ENCODE data around the gene GALNS. TPM values are rescaled to one million over a fixed set of nuclear protein-coding genes. Genes with fewer than 3 reads are reported as not detected.
"Not testable (repeated sequence)": the region's sequence is repeated elsewhere in the genome, so short reads cannot be mapped to it uniquely, and the experiment has no call there.

GALNS gene
- total RNA-seq, 1 donor from 2014 or later = 24.7 TPM

DNA sequence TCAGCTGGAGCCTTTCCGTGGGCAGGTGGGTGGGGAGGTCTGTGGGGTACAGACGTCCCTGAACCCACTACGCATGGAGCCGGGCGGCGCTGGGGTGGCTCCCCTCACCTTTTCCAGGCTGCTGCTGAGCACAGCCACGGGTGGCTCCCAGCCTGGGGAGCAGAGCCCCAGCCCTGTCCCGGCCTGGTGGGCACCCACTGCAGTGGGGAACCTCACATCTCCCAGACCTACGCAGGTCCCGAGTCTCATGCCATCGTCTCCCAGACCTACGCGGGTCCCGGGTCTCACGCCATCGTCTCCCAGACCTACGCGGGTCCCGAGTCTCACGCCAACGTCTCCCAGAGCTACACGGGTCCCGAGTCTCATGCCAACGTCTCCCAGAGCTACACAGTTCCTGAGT lies 28.0 kb downstream of the GALNS start:
- H3K4me3 Mint-ChIP-seq (ENCODE audit: unreplicated experiment) = no peak overlapping the region
- TF ChIP-seq, protein P1, sequence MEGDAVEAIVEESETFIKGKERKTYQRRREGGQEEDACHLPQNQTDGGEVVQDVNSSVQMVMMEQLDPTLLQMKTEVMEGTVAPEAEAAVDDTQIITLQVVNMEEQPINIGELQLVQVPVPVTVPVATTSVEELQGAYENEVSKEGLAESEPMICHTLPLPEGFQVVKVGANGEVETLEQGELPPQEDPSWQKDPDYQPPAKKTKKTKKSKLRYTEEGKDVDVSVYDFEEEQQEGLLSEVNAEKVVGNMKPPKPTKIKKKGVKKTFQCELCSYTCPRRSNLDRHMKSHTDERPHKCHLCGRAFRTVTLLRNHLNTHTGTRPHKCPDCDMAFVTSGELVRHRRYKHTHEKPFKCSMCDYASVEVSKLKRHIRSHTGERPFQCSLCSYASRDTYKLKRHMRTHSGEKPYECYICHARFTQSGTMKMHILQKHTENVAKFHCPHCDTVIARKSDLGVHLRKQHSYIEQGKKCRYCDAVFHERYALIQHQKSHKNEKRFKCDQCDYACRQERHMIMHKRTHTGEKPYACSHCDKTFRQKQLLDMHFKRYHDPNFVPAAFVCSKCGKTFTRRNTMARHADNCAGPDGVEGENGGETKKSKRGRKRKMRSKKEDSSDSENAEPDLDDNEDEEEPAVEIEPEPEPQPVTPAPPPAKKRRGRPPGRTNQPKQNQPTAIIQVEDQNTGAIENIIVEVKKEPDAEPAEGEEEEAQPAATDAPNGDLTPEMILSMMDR (IDR thresholded peaks at IDR 0.05; ENCODE audit: unreplicated experiment) = no peak
- H3K36me3 Mint-ChIP-seq (ENCODE audit: low read depth, unreplicated experiment) = peaks cover 7% of the 10 kb centered on the region
- DNase-seq (ENCODE audit: low spot score) = no peak
- H3K4me1 Mint-ChIP-seq (ENCODE audit: unreplicated experiment) = no peaks in the 10 kb centered on the region
- peaks cover 5% of the 10 kb centered on the region for H3K27me3 Mint-ChIP-seq (ENCODE audit: unreplicated experiment)
- H3K27ac Mint-ChIP-seq (ENCODE audit: unreplicated experiment) = no peak overlapping the region
- H3K9me3 Mint-ChIP-seq (ENCODE audit: unreplicated experiment) = no peaks in the 10 kb centered on the region

DNA sequence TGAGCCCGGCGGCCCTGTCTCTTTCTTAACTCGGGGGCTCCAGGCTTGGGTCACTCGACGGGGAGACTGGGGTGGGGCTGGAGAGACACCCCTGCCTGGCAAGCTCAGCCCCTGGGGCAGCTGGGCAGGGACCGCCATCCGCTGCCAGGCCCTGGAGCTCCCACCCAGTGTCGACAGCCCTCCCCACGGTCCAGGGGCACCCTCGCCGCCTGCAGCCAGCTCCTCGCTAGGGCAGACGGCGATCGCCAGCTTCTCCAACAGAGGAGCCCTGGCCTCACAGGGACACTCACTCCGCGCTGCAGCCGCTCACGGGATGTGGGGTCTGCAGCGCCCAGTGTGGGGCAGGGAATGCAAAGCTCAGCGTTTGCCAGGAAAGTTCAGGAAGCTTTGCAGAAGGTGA lies 29.0 kb downstream of the GALNS start:
- H3K4me1 Mint-ChIP-seq (ENCODE audit: unreplicated experiment) = no peaks in the 10 kb centered on the region
- no peaks in the 10 kb centered on the region for H3K9me3 Mint-ChIP-seq (ENCODE audit: unreplicated experiment)
- DNase-seq (ENCODE audit: low spot score) = no peak
- H3K27ac Mint-ChIP-seq (ENCODE audit: unreplicated experiment) = no peak overlapping the region
- no peak overlapping the region for H3K4me3 Mint-ChIP-seq (ENCODE audit: unreplicated experiment)
- H3K36me3 Mint-ChIP-seq (ENCODE audit: low read depth, unreplicated experiment) = peaks cover 7% of the 10 kb centered on the region
- peaks cover 5% of the 10 kb centered on the region for H3K27me3 Mint-ChIP-seq (ENCODE audit: unreplicated experiment)
- TF ChIP-seq, protein P1 (IDR thresholded peaks at IDR 0.05; ENCODE audit: unreplicated experiment) = no peak

DNA sequence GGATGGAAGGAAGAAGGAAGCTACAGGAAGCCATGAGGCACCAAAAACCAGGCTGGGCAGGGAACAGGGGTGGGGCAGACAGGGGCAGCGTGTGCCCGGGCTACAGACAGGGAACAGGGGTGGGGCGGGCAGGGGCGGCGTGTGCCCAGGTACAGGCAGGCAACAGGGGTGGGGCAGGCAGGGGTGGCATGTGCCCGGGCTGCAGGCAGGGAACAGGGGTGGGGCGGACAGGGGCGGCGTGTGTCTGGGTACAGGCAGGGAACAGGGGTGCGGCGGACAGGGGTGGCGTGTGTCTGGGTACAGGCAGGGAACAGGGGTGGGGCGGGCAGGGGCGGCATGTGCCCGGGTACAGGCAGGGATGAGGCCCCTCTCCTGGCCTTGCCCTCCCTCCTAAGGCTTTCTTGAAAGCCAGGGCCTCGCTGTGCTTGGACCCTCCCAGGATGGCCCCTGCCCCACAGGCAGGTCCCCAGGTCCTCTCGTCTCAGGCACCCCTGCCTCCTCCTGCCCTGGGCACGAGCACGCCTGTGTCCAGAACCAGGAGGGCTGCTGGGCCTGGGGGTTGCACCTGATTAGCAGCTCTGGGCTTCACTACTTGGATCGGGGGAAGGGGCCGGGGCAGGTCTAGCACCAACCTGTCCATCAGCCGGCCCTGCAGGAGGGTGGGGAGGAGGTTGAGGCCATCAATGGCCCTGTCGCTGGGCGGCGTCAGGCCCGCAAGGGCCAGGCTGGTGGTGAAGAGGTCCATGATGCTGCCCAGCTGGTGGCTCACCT lies 30.5 kb downstream of the GALNS start:
- DNase-seq (ENCODE audit: low spot score) = no peak
- no peak overlapping the region for H3K27ac Mint-ChIP-seq (ENCODE audit: unreplicated experiment)
- TF ChIP-seq, protein P1 (IDR thresholded peaks at IDR 0.05; ENCODE audit: unreplicated experiment) = no peak
- H3K36me3 Mint-ChIP-seq (ENCODE audit: low read depth, unreplicated experiment) = peaks cover 7% of the 10 kb centered on the region
- H3K4me1 Mint-ChIP-seq (ENCODE audit: unreplicated experiment) = no peaks in the 10 kb centered on the region
- peaks cover 5% of the 10 kb centered on the region for H3K27me3 Mint-ChIP-seq (ENCODE audit: unreplicated experiment)
- no peaks in the 10 kb centered on the region for H3K9me3 Mint-ChIP-seq (ENCODE audit: unreplicated experiment)
- H3K4me3 Mint-ChIP-seq (ENCODE audit: unreplicated experiment) = no peak overlapping the region

DNA sequence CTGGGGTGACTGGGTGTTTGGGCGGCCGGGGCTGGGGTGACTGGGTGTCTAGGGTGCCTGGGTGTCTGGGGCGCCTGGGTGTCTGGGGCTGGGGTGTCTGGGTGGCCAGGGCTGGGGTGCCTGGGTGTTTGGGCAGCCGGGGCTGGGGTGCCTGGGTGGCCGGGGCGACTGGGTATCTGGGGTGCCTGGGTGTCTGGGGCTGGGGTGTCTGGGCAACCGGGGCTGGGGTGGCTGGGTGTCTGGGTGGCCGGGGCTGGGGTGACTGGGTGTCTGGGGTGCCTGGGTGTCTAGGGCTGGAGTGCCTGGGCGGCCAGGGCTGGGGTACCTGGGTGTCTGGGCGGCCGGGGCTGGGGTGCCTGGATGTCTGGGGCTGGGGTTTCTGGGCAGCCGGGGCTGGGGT lies 31.6 kb downstream of the GALNS start:
- peaks cover 5% of the 10 kb centered on the region for H3K27me3 Mint-ChIP-seq (ENCODE audit: unreplicated experiment)
- TF ChIP-seq, protein P1 (IDR thresholded peaks at IDR 0.05; ENCODE audit: unreplicated experiment) = no peak
- H3K4me1 Mint-ChIP-seq (ENCODE audit: unreplicated experiment) = no peaks in the 10 kb centered on the region
- peaks cover 3% of the 10 kb centered on the region for H3K36me3 Mint-ChIP-seq (ENCODE audit: low read depth, unreplicated experiment)
- H3K4me3 Mint-ChIP-seq (ENCODE audit: unreplicated experiment) = no peak overlapping the region
- no peaks in the 10 kb centered on the region for H3K9me3 Mint-ChIP-seq (ENCODE audit: unreplicated experiment)
- no peak overlapping the region for H3K27ac Mint-ChIP-seq (ENCODE audit: unreplicated experiment)
- DNase-seq (ENCODE audit: low spot score) = no peak

DNA sequence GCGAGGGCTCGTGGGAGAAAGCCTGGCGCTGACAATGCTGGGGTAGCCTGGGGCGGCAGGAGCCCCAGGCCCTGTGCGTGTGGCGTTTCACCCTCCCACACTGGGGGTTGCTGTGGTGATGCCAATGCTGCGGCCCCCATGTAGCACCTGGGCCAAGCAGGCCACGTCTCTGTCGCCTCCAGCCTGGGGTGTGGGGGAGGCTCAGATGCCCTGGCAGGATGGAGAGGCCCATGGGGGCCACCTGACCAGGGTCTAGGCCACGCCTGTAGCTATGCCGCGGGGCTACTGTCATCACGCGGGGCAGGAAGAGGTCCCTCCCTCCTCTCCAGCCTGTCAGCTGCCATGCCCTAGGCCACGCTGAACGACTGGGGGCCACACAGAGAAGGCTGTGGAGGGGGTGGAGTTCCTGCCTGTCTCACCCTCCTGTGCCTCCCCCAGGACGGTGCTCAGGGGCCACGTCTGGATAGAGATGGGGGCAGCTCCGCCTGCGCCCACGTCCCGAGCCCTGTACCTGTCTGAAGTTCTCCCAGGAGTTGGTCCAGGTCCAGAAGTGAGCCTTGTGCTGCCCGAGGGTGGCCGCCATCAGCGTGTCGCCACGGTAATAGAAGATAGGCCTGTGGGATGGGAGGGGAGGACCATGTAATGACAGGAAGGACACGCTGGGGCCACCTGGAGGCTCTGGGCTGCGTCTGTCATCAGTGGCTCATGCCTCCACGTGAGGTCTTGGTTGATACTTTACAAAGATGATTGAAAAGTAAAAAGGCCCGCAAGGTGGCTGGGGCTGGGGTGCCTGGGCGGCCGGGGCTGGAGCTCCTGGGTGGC lies 32.3 kb downstream of the GALNS start:
- H3K27ac Mint-ChIP-seq (ENCODE audit: unreplicated experiment) = no peak overlapping the region
- peaks cover 1% of the 10 kb centered on the region for H3K27me3 Mint-ChIP-seq (ENCODE audit: unreplicated experiment)
- TF ChIP-seq, protein P1 (IDR thresholded peaks at IDR 0.05; ENCODE audit: unreplicated experiment) = no peak
- no peak for DNase-seq (ENCODE audit: low spot score)
- H3K4me3 Mint-ChIP-seq (ENCODE audit: unreplicated experiment) = no peak overlapping the region
- no peaks in the 10 kb centered on the region for H3K9me3 Mint-ChIP-seq (ENCODE audit: unreplicated experiment)
- H3K4me1 Mint-ChIP-seq (ENCODE audit: unreplicated experiment) = no peaks in the 10 kb centered on the region
- H3K36me3 Mint-ChIP-seq (ENCODE audit: low read depth, unreplicated experiment) = peaks cover 3% of the 10 kb centered on the region

DNA sequence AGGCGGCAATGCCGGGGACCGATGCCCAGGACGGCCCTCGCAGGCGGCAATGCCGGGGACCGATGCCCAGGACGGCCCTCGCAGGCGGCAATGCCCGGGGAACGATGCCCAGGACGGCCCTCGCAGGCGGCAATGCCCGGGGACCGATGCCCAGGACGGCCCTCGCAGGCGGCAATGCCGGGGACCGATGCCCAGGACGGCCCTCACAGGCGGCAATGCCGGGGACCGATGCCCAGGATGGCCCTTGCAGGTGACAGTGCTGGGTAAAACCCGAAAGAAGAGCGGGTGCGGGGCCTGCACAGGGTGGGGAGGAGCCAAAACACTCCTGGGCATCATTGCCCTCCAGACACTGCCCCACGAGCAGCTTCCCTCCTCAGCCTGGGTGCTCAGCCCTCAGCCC lies 33.1 kb downstream of the GALNS start:
- H3K4me1 Mint-ChIP-seq (ENCODE audit: unreplicated experiment); H3K9me3 Mint-ChIP-seq (ENCODE audit: unreplicated experiment); H3K27me3 Mint-ChIP-seq (ENCODE audit: unreplicated experiment); DNase-seq (ENCODE audit: low spot score); H3K36me3 Mint-ChIP-seq (ENCODE audit: low read depth, unreplicated experiment); H3K4me3 Mint-ChIP-seq (ENCODE audit: unreplicated experiment); H3K27ac Mint-ChIP-seq (ENCODE audit: unreplicated experiment): not testable (repeated sequence)

Measured in endothelial cell (in vitro differentiated cells).